NCI-H2107 (cell line): ENCODE measurements around the gene PSMD5.

Source experiments
- DNase-seq: peaks from one replicate; lab custom pipeline; 2025; lab: John Stamatoyannopoulos, UW

The PSMD5 gene

GRCh38 chr9:120842685-120843485, at the start of gene PSMD5:
TSS of gene PSMD5 (minus strand) at chr9:120842922. CDS start at chr9:120842909, 13 bp downstream.
- peak; percentile 98 for DNase-seq

DNA sequence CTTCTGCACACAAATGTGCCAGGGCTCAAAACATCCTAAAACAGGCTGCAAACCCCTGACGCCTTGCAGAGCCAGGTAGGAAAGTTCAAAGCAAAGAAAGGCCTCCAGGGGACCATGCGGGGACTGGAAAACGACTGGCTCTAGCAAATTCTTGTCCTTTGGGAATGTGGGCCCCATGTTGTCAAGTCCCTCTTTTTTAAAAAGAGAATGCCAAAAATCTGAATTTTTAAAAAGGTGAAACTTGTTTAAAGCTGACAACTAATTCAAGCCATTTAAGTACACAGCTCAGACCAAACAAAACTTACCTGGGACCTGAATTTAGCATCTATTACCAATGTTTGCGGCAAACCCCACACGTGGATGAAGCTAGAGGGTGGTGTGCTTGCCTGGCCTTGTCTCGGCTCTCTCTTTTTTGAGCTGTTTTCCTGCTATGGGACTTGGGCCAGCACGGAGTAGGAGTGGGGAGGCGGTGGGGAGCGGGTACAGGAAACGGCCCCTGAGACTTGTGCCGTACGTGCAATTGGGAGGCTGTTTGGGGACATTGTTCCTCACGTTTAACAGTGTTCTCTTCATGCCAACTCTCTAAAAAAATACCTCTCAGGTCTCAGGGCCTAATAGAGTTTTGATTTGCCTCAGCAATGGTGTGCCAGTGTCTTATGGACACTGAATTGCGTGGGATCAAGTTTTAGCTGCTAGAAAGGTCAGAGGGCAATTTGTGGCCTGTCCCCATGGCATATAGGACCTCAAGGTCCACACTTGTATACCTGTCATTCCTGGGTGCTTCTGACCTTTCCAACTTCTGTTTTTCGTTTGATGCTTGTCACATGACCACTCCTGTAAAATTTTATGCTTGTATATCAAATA, 49.4 kb upstream of the PSMD5 start:
- no peak for DNase-seq

DNA sequence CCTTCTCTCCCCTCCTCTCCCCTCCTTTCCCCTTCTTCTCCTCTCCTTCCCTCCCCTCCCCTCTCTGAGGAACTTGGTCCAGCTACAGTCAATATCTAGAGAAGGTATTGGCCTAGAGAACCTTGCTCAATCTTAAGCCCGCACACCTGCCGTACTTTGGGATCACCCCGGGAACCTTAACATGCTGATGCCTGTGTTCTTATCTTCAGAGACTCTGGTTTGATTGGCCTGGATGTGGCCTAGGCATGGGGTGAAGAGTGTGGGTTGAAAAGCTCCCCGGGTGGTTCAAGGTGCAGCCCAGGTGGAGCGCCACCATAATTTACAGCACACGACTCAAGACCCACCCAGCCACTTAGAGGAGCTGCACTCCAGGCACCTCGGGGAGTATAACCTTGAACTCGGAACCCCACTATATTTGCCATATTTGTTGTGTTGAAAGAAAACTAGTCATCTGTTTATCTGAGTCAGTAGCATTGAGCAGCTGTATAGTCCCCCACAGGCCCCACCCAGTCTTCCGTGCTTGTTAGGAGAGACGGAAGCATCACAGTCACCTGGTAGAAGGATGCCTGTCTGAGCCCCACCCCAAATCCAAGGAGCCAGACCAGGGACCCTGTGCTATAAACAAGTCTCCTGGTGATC, 48.6 kb upstream of the PSMD5 start:
- no peak for DNase-seq

DNA sequence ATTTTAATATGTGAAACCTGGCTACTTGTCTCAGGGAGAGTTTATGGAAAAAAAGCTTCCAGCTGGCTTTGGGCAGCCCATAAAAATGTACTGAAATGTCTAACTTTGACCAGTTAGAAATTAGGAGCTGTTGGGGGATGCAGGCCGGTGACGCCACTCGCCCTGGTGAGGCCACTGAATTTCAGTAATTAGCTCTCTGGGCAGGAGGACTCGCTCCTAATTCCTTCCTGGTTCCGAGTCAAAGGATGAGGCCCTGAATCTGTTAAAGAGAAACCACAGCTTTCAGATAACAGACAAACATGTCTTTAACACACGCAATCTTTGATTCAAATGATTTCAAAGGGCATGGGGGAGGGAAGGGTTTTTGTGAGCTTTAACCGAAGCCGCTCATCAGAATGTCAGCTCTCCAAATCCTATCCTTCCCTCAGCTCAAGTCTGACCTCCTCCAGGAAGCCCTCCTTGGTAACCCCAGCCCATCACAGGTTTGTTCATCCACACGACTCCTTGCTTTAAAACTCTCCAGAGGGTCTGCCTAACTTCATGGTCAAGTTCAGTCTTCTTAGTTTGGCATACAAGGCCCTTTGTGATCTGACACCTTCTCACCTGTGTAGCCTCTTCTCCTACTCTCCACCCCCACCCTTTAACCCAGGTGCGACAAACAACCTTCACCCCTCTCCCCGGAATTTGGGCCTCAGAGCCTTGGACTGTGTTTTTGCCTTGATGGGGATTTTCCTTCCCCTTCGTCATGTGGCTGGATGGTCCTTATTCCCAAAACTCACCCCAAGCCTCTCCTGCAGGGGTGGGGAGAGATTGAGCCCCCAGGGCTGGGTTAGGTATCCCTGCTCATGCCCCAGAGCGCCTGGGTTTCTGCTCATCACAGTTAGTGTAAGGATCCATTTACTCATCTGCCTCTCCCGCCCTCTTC, 47.9 kb upstream of the PSMD5 start:
- no peak for DNase-seq

GRCh38 chr9:120889606-120890271, 47.0 kb upstream of the PSMD5 start:
- no peak for DNase-seq

DNA sequence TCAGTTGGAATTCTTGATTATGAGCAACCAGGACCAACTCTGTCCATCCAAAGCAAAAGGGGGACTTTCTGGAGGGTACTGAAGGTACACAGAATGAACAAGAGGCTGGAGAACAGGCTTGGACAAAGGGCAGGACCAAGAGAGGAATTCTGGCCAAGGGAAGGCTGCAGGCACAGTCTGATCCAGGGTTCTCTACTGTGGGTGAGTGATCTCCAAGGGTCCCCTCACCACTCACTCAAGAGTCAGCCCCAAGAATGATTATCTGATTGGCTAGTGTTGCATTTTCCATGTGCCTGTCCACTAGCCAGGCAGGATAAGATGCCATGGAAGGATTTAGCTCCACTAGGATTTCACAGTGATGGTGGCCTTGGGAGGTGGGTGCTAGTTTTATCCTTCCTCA, 45.9 kb upstream of the PSMD5 start:
- DNase-seq = no peak

GRCh38 chr9:120886490-120886967, 43.8 kb upstream of the PSMD5 start:
- no peak for DNase-seq

- DNase-seq = no peak
Observed at GRCh38 chr9:120885958-120886357, 43.2 kb upstream of the PSMD5 start.

- DNase-seq = no peak
Observed at GRCh38 chr9:120885457-120885856, 42.7 kb upstream of the PSMD5 start.

- DNase-seq = no peak
Observed at GRCh38 chr9:120883608-120883996, 40.9 kb upstream of the PSMD5 start.

GRCh38 chr9:120882935-120883607, 40.3 kb upstream of the PSMD5 start:
- DNase-seq = no peak

- DNase-seq = no peak
Observed at GRCh38 chr9:120879446-120879845, 36.7 kb upstream of the PSMD5 start.

DNA sequence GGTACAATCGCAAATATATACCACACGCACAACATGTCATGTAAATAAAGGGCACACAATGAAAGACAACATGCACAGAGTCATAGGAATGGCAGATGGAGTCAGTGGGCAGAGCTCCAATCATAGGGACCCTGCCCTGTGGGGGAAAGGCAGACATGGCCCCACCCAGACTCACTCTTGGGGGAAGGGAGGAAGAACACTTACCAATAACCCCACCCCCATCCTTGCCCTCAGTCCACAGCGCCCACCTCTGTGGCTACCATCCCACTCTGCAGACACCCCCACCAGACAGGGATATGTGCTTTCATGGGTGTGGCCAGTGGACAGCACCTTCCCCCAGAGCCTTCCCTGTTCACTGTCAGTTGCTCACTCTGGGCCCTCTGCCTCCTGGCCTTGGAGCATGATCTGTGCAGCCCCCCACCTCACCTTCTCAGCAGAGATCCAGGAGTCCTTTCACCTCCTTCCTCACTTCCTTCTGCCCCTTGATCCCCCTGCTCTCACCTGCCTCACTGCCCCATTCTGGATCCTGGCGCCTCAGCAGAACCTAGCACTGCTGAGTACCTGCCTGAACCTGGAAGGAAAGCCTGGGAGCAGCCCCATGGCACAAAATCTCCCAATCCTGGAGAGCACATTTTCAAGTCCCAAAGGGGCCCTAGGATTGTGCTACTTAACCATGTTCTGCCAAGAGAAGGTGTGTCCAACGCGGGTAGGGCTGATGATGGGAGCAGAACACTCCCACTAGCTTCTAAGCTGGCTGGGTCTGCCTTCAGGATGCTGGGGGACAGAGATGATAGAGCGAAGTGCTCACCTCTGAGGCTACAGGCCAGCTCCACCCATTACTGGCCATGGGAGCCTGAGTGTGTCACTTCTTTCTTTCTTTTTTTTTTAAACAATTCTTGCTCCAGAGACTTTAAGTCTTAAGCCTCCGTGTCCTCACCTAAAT, 35.7 kb upstream of the PSMD5 start:
- no peak for DNase-seq

DNA sequence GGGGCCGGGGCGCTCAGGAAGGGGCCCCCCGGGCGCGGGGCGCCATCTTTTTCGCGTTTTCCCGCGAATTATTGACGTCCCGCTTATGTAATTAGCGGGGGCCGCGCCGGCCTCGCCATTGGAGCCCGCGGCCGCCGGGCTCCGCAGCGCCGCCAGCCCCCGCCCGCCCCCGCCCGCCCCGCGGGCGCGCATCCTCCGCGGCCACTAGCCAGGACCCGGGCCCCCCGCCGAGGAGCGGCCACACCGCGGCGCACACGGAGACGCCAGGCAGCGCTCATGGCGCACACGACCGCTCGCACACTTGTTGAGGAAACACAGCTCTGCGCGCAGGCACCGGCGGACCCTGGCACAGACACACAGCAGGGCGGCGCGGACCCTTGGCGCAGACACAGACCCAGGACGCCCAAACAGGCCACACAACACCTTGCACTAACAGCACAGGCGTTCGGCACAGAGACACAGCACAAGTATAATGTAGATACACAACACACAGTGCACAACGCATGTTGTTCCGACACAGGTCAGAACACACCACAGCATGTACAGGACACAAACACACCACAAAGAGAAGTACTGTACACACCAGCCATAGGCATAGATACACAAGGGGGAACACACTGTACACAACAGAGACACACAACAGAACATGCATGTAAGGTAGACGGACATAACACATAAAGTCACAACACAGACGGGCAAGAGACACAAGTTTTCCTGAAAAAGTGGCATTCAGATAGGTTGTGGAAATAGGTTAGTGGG, 34.7 kb upstream of the PSMD5 start:
- DNase-seq = no peak

- DNase-seq = no peak
Observed at GRCh38 chr9:120876842-120877240, 34.1 kb upstream of the PSMD5 start, which contains the start of gene PHF19. TSS of gene PHF19 (minus strand) at chr9:120877188. CDS start at chr9:120874741, 2,447 bp downstream.

GRCh38 chr9:120875954-120876841, 33.5 kb upstream of the PSMD5 start:
- peak; percentile 64 for DNase-seq

DNA sequence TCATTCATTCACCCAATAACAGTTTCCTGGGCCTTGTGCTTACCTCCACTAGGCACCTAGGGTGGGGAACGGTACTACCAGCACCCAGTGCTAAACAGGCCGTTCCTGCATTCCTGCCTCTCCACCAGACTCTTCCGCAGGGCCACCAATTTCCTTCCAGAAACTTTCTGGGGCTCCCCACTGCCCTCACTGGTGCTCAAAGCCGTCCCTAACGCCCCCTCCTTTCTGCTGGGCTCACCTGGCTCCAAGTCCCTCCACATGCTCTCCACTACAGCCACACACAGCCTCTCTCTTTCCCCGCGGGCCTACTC, 32.9 kb upstream of the PSMD5 start:
- DNase-seq = no peak
